ENCODE measurements around the gene ECT2.

DNA sequence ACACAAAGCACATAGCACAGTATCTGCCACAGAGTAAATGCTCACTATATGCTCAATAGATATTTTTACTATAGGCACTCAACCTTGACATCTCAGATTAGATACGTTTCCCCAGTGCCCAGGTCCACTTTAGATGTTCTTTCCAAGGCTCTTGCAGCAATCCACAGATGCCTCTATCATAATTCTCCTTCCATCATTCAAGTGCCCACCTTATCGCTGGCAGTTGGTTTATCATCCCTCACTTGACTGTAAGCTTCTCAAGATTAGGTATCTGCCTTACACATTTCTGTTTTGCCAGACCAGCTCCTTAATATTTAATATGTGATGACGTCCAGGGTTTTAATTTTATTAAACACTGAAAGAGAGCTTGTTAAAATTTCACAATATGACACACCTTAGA lies 48.3 kb upstream of the ECT2 start:
- TF ChIP-seq, protein P1, sequence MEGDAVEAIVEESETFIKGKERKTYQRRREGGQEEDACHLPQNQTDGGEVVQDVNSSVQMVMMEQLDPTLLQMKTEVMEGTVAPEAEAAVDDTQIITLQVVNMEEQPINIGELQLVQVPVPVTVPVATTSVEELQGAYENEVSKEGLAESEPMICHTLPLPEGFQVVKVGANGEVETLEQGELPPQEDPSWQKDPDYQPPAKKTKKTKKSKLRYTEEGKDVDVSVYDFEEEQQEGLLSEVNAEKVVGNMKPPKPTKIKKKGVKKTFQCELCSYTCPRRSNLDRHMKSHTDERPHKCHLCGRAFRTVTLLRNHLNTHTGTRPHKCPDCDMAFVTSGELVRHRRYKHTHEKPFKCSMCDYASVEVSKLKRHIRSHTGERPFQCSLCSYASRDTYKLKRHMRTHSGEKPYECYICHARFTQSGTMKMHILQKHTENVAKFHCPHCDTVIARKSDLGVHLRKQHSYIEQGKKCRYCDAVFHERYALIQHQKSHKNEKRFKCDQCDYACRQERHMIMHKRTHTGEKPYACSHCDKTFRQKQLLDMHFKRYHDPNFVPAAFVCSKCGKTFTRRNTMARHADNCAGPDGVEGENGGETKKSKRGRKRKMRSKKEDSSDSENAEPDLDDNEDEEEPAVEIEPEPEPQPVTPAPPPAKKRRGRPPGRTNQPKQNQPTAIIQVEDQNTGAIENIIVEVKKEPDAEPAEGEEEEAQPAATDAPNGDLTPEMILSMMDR (conservative IDR thresholded peaks at IDR 0.05): no peak
- no peak for TF ChIP-seq EZH2 (IDR thresholded peaks at IDR 0.05; ENCODE audit: low read depth)
